Measurements from ENCODE around the gene STIMATE.

DNA sequence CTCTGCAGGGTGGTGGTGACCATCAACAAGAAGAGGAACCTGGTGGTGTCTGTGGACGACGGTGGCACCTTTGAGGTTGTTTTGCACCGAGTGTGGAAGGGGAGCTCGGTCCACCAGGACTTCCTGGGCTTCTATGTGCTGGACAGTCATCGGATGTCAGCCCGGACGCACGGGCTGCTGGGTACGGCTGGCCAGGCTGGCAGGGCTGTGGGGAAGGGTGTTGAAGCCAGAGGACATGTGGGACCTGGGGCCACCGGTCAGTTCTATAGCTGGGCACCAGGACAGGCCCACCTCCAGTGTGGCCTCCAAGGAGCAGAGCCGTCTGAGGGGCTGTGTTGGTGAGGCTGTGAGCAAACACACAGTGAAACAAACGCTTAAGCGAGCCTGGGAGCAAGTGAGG, 106.6 kb downstream of the STIMATE start:
- TF ChIP-seq, protein P1, sequence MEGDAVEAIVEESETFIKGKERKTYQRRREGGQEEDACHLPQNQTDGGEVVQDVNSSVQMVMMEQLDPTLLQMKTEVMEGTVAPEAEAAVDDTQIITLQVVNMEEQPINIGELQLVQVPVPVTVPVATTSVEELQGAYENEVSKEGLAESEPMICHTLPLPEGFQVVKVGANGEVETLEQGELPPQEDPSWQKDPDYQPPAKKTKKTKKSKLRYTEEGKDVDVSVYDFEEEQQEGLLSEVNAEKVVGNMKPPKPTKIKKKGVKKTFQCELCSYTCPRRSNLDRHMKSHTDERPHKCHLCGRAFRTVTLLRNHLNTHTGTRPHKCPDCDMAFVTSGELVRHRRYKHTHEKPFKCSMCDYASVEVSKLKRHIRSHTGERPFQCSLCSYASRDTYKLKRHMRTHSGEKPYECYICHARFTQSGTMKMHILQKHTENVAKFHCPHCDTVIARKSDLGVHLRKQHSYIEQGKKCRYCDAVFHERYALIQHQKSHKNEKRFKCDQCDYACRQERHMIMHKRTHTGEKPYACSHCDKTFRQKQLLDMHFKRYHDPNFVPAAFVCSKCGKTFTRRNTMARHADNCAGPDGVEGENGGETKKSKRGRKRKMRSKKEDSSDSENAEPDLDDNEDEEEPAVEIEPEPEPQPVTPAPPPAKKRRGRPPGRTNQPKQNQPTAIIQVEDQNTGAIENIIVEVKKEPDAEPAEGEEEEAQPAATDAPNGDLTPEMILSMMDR (IDR thresholded peaks at IDR 0.05) = no peak
- no peak for TF ChIP-seq POLR2A (IDR thresholded peaks at IDR 0.05)
- TF ChIP-seq POLR2AphosphoS5 (IDR thresholded peaks at IDR 0.05) = no peak
